ENCODE data around the gene C4BPA. TPM values are rescaled to one million over a fixed set of nuclear protein-coding genes. Genes with fewer than 3 reads are reported as not detected.

Gene C4BPA
- total RNA-seq, 1 donor from 2014 or later, result not detected

DNA sequence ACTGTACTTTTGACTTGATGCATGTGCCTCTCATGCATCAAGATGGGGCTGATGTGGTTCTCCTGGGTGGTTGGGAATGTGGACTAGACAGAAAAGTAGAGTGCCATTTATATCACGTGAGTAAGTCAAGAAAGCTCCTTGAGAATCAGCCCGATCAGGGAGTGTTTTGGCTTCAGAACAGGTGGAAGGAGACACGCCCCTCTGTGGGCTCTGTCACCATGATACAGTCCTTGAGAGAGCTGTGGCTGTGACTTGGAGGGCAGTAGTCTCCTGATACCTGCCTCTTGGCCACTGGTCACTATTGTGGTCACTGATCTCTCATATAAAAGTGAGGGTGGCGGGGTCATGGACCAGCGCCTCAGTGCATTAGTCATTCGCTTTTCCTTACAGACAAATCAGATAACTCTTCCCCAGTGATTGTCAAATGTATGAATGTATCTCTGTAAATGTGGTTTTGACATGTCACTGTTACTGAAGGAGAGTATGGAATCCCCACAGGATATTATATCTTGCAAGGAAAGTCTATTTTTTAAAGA, 24.3 kb upstream of the C4BPA start:
- H3K4me1 Mint-ChIP-seq, result peaks cover 3% of the 10 kb centered on the region
- ChIA-PET POLR2A (interaction anchor here (1.0 kb wide), 1 partner anchor 27 kb away, joined by 3 read pairs; the partner anchor contains the start of gene PFKFB2), CTCF (interaction anchor here (0.8 to 14.6 kb wide), 7 partner anchors 9 to 420 kb away, joined by 3 to 174 read pairs (median 7); partner anchors contain the start of genes C4BPB, CD55 and CR1)
- no peak overlapping the region for H3K4me3 Mint-ChIP-seq
- H3K9me3 Mint-ChIP-seq, result no peaks in the 10 kb centered on the region
- ATAC-seq (ENCODE audit: low read depth) (no peak), DNase-seq (no peak)
- intact Hi-C loops (cut with micrococcal nuclease), result loop anchor here (5.0 kb wide), 3 partner anchors 72 to 352 kb away; no protein-coding TSS in a partner anchor
- peaks cover 4% of the 10 kb centered on the region for H3K36me3 Mint-ChIP-seq (ENCODE audit: low read depth)
- peaks cover 2% of the 10 kb centered on the region for H3K27me3 Mint-ChIP-seq
- TF ChIP-seq, protein P1, sequence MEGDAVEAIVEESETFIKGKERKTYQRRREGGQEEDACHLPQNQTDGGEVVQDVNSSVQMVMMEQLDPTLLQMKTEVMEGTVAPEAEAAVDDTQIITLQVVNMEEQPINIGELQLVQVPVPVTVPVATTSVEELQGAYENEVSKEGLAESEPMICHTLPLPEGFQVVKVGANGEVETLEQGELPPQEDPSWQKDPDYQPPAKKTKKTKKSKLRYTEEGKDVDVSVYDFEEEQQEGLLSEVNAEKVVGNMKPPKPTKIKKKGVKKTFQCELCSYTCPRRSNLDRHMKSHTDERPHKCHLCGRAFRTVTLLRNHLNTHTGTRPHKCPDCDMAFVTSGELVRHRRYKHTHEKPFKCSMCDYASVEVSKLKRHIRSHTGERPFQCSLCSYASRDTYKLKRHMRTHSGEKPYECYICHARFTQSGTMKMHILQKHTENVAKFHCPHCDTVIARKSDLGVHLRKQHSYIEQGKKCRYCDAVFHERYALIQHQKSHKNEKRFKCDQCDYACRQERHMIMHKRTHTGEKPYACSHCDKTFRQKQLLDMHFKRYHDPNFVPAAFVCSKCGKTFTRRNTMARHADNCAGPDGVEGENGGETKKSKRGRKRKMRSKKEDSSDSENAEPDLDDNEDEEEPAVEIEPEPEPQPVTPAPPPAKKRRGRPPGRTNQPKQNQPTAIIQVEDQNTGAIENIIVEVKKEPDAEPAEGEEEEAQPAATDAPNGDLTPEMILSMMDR (IDR thresholded peaks at IDR 0.05), result no peak
- no peak overlapping the region for H3K27ac Mint-ChIP-seq

DNA sequence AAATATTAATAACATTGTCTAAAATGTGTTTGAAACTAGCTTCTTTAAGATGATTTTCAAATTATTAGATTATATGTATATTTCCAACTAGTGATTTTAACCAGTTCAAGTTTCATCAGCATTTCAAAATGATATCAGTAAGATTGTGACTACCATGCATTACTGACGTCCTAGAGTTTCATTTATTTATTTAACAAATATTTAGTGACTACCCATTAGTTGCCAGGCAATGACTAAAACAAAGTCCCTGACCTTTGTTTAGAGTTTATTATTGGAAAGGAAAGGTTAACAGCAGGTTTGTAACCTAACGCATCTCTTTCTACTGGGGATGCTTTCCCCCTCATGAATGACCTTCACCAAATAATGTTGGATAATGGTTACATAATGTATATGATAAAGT, 22.9 kb upstream of the C4BPA start:
- Mint-ChIP-seq H3K9me3 (no peaks in the 10 kb centered on the region), H3K27me3 (peaks cover 2% of the 10 kb centered on the region), H3K4me1 (peaks cover 5% of the 10 kb centered on the region), H3K4me3 (no peak overlapping the region), H3K36me3 (ENCODE audit: low read depth) (no peaks in the 10 kb centered on the region), H3K27ac (no peak overlapping the region)
- TF ChIP-seq, protein P1 (IDR thresholded peaks at IDR 0.05), result no peak
- DNase-seq (no peak), ATAC-seq (ENCODE audit: low read depth) (no peak)
- CTCF ChIA-PET, result interaction anchor here (8.4 to 14.6 kb wide), 2 partner anchors 325 to 419 kb away, joined by 146 to 174 read pairs; partner anchors contain the start of gene CR1
- POLR2A ChIA-PET, result no interaction called here
- intact Hi-C loops (cut with micrococcal nuclease), result loop anchor here (5.0 kb wide), 1 partner anchor 256 kb away; no protein-coding TSS in a partner anchor

- peaks cover 5% of the 10 kb centered on the region for H3K4me1 Mint-ChIP-seq
- intact Hi-C loops (cut with micrococcal nuclease), result loop anchor here (5.0 kb wide), 1 partner anchor 255 kb away; no protein-coding TSS in a partner anchor
- H3K27me3 Mint-ChIP-seq, result peaks cover 2% of the 10 kb centered on the region
- CTCF ChIA-PET, result interaction anchor here (1.0 to 14.6 kb wide), 3 partner anchors 240 to 418 kb away, joined by 3 to 174 read pairs (median 146); partner anchors contain the start of genes CD55 and CR1
- DNase-seq (no peak), ATAC-seq (ENCODE audit: low read depth) (no peak)
- no peak overlapping the region for H3K4me3 Mint-ChIP-seq
- POLR2A ChIA-PET, result no interaction called here
- no peaks in the 10 kb centered on the region for H3K36me3 Mint-ChIP-seq (ENCODE audit: low read depth)
- H3K9me3 Mint-ChIP-seq, result no peaks in the 10 kb centered on the region
- H3K27ac Mint-ChIP-seq, result no peak overlapping the region
- TF ChIP-seq, protein P1 (IDR thresholded peaks at IDR 0.05), result no peak
Measured at GRCh38 chr1:207081806-207082205, 22.2 kb upstream of the C4BPA start.

GRCh38 chr1:207084232-207084631, 19.8 kb upstream of the C4BPA start:
- ChIA-PET CTCF (interaction anchor here (0.6 to 14.6 kb wide), 24 partner anchors 9 to 415 kb away, joined by 3 to 174 read pairs (median 3); partner anchors contain the start of genes CD55 and CR1), POLR2A (interaction anchor here (1.0 to 1.5 kb wide), 6 partner anchors 237 to 415 kb away, joined by 3 to 8 read pairs (median 4); partner anchors contain the start of genes CD55 and CR1)
- TF ChIP-seq, protein P1 (IDR thresholded peaks at IDR 0.05), result no peak
- Mint-ChIP-seq H3K36me3 (ENCODE audit: low read depth) (no peaks in the 10 kb centered on the region), H3K4me3 (no peak overlapping the region), H3K9me3 (no peaks in the 10 kb centered on the region), H3K4me1 (peaks cover 7% of the 10 kb centered on the region), H3K27me3 (peaks cover 2% of the 10 kb centered on the region), H3K27ac (no peak overlapping the region)
- DNase-seq (no peak), ATAC-seq (ENCODE audit: low read depth) (no peak)
- intact Hi-C loops (cut with micrococcal nuclease), result loop anchor here (1.0 to 5.0 kb wide), 4 partner anchors 237 to 415 kb away; partner anchors contain the start of gene CD55

- no peak for DNase-seq
- intact Hi-C loops (cut with micrococcal nuclease), result loop anchor here (1.0 to 5.0 kb wide), 4 partner anchors 236 to 415 kb away; partner anchors contain the start of gene CD55
- TF ChIP-seq, protein P1 (IDR thresholded peaks at IDR 0.05), result no peak
- H3K36me3 Mint-ChIP-seq (ENCODE audit: low read depth), result no peaks in the 10 kb centered on the region
- no peak overlapping the region for H3K27ac Mint-ChIP-seq
- ChIA-PET CTCF (interaction anchor here (0.6 to 14.6 kb wide), 24 partner anchors 10 to 415 kb away, joined by 3 to 174 read pairs (median 3); partner anchors contain the start of genes CD55 and CR1), POLR2A (interaction anchor here (1.0 to 1.5 kb wide), 5 partner anchors 237 to 415 kb away, joined by 3 to 8 read pairs (median 3); partner anchors contain the start of genes CD55 and CR1)
- H3K9me3 Mint-ChIP-seq, result no peaks in the 10 kb centered on the region
- ATAC-seq (ENCODE audit: low read depth), result peak; percentile 98
- peaks cover 2% of the 10 kb centered on the region for H3K27me3 Mint-ChIP-seq
- H3K4me1 Mint-ChIP-seq, result peaks cover 9% of the 10 kb centered on the region
- no peak overlapping the region for H3K4me3 Mint-ChIP-seq
Measured at GRCh38 chr1:207084701-207085180, 19.3 kb upstream of the C4BPA start.
